ENCODE results near the gene IFIT2. TPM values are rescaled to one million over a fixed set of nuclear protein-coding genes. Genes with fewer than 3 reads are reported as not detected.
A peak's percentile ranks its signal among the peaks of the same experiment; 100 is the strongest.

IFIT2 gene
- total RNA-seq, 4 donors from 2014 or later = 0.49 to 2.6 (median 1.4) TPM

- TF ChIP-seq POLR2AphosphoS5 (IDR thresholded peaks at IDR 0.05) = no peak
- no peak for TF ChIP-seq CTCF (IDR thresholded peaks at IDR 0.05)
- TF ChIP-seq POLR2A (IDR thresholded peaks at IDR 0.05) = no peak
- Histone ChIP-seq H3K27ac (no peak overlapping the region), H3K4me3 (no peak overlapping the region), H3K36me3 (peaks cover 15% of the 10 kb centered on the region), H3K9me3 (no peaks in the 10 kb centered on the region), H3K27me3 (no peaks in the 10 kb centered on the region), H3K4me1 (peaks cover 14% of the 10 kb centered on the region)
- no peak for DNase-seq (ENCODE audit: low spot score in 2 of 2)
- WGBS = 91% methylated on average over 3 of the region's 4 CpGs
Measured at GRCh38 chr10:89339875-89340274, 38.0 kb downstream of the IFIT2 start.

DNA sequence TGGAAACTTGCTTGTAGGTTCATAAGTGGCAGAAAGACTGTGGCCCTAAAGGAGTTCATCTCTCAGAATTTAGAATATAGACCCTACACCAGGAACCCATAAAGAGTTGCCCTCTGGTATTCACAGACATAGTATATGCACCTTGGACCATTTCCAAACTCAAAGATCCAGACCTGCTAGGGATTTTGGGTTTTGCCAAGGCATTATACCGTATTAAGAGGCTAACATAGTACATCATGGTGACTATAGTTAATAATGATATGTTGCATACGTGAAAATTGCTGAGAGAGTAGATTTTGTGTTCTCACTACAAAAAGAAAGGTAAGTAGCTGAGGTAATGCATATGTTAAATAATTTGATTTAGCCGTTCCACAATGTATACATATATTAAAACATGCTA is 39.8 kb downstream of the IFIT2 start:
- H3K27ac ChIP-seq = no peak overlapping the region
- 91% methylated on average over 3 of the region's 3 CpGs for WGBS
- H3K4me1 ChIP-seq = peaks cover 14% of the 10 kb centered on the region
- H3K9me3 ChIP-seq = no peaks in the 10 kb centered on the region
- no peak for TF ChIP-seq EP300 (IDR thresholded peaks at IDR 0.05)
- TF ChIP-seq POLR2AphosphoS5 (IDR thresholded peaks at IDR 0.05) = no peak
- no peak for TF ChIP-seq CTCF (IDR thresholded peaks at IDR 0.05)
- no peak for TF ChIP-seq POLR2A (IDR thresholded peaks at IDR 0.05)
- peaks cover 15% of the 10 kb centered on the region for H3K36me3 ChIP-seq
- no peaks in the 10 kb centered on the region for H3K27me3 ChIP-seq
- no peak for DNase-seq (ENCODE audit: low spot score in 2 of 2)
- H3K4me3 ChIP-seq = no peak overlapping the region

- Histone ChIP-seq H3K9me3 (no peaks in the 10 kb centered on the region), H3K4me3 (no peak overlapping the region), H3K36me3 (peaks cover 15% of the 10 kb centered on the region), H3K27ac (no peak overlapping the region), H3K27me3 (no peaks in the 10 kb centered on the region), H3K4me1 (peaks cover 14% of the 10 kb centered on the region)
- TF ChIP-seq CTCF (IDR thresholded peaks at IDR 0.05) = no peak
- no peak for TF ChIP-seq POLR2A (IDR thresholded peaks at IDR 0.05)
- TF ChIP-seq POLR2AphosphoS5 (IDR thresholded peaks at IDR 0.05) = no peak
- TF ChIP-seq EP300 (IDR thresholded peaks at IDR 0.05) = no peak
- peak; percentile 73 to 85 for DNase-seq (ENCODE audit: low spot score in 2 of 2)
- WGBS = 63% methylated on average over 3 of the region's 3 CpGs
Measured at GRCh38 chr10:89342206-89342958, 40.5 kb downstream of the IFIT2 start.

- 86% methylated on average over 5 of the region's 5 CpGs for WGBS
Measured at GRCh38 chr10:89343089-89343767, 41.4 kb downstream of the IFIT2 start.

More at GRCh38 chr10:89343089-89343767, 41.4 kb downstream of the IFIT2 start:
- DNase-seq (ENCODE audit: low spot score in 2 of 2) = no peak
- TF ChIP-seq POLR2AphosphoS5 (IDR thresholded peaks at IDR 0.05) (no peak), EP300 (IDR thresholded peaks at IDR 0.05) (no peak), CTCF (IDR thresholded peaks at IDR 0.05) (no peak), POLR2A (IDR thresholded peaks at IDR 0.05) (no peak)
- no peaks in the 10 kb centered on the region for H3K27me3 ChIP-seq
- H3K27ac ChIP-seq = no peak overlapping the region
- H3K4me3 ChIP-seq = no peak overlapping the region
- peaks cover 17% of the 10 kb centered on the region for H3K4me1 ChIP-seq
- no peaks in the 10 kb centered on the region for H3K9me3 ChIP-seq
- peaks cover 12% of the 10 kb centered on the region for H3K36me3 ChIP-seq

All from suprapubic skin (tissue), 4 donors.